ENCODE data around the gene HDC. TPM values are rescaled to one million over a fixed set of nuclear protein-coding genes. Genes with fewer than 3 reads are reported as not detected.

HDC gene
- polyA plus RNA-seq, 1 donor (not counting 4 experiments of a cell fraction or from before 2014, with no cell fraction given) = not detected

DNA sequence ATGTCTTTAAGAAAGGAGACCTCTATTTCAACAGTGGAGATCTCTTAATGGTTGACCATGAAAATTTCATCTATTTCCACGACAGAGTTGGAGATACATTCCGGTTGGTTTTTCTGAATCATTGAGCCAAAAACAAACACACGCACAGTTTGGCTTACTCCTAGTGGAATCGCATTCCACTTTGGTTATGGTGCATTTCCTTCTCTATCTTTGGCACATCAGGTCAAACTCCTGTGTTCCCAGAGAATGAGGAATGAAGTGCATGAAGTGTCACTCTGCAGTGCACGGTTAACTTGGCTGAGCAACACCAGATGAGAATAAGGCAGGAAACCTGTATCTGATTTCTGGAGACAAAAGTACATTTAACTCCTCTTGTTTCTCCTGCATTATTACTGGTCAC lies 38.5 kb downstream of the HDC start:
- H3K36me3 ChIP-seq (ENCODE audit: control insufficient read depth in 2 of 2, extremely low read depth in 1 of 2, insufficient read depth in 2 of 2, low read length in 2 of 2) = no peaks in the 10 kb centered on the region
- no peak overlapping the region for H2AFZ ChIP-seq (ENCODE audit: control insufficient read depth, low read length)

GRCh38 chr15:50225938-50226337 lies 39.6 kb downstream of the HDC start:
- no peak for FAIRE-seq

More for the DNA sequence above, 38.5 kb downstream of the HDC start:
- Histone ChIP-seq H3K27me3 (ENCODE audit: control insufficient read depth, extremely low read depth, insufficient read depth, low read length) (peaks cover 3% of the 10 kb centered on the region), H4K20me1 (ENCODE audit: control insufficient read depth, extremely low read depth, insufficient read depth, low read length) (no peaks in the 10 kb centered on the region), H3K9me1 (ENCODE audit: control insufficient read depth, extremely low read depth, insufficient read depth, low read length) (no peaks in the 10 kb centered on the region), H3K9ac (ENCODE audit: control insufficient read depth, extremely low read depth, insufficient read depth, low read length) (no peak overlapping the region), H3K9me3 (ENCODE audit: control insufficient read depth, low read depth, low read length) (no peaks in the 10 kb centered on the region), H3K4me1 (ENCODE audit: control insufficient read depth, extremely low read depth, insufficient read depth, low read length) (no peaks in the 10 kb centered on the region), H3K27ac (ENCODE audit: control insufficient read depth, insufficient read depth, low read length) (no peak overlapping the region), H3K79me2 (ENCODE audit: control insufficient read depth, insufficient read depth, low read length) (no peaks in the 10 kb centered on the region), H3K4me2 (ENCODE audit: control insufficient read depth, extremely low read depth, insufficient read depth, low read depth, low read length) (no peak overlapping the region), H3K4me3 (ENCODE audit: control insufficient read depth in 2 of 3, extremely low read depth in 1 of 3, insufficient read depth in 2 of 3, low read depth in 1 of 3, low read length in 3 of 3) (no peak overlapping the region)
- FAIRE-seq (no peak), DNase-seq (ENCODE audit: low read depth, low spot score) (no peak)
- dilution Hi-C loops (cut with MboI; ENCODE audit: extremely low pct_ligation_motif_present, low sequenced_read_pairs) = no loop called here
- no peak for TF ChIP-seq CTCF (optimal IDR thresholded peaks at IDR 0.05 in 1 of 3, IDR thresholded peaks at IDR 0.05 in 1 of 3, conservative IDR thresholded peaks at IDR 0.05 in 1 of 3; ENCODE audit: extremely low read depth in 1 of 3, insufficient read depth in 2 of 3, low read length in 3 of 3)
- no peak for TF ChIP-seq EZH2 (IDR thresholded peaks at IDR 0.05; ENCODE audit: low read length)

More at GRCh38 chr15:50225938-50226337, 39.6 kb downstream of the HDC start:
- no peak for DNase-seq (ENCODE audit: low read depth, low spot score)
- Histone ChIP-seq H3K9me1 (ENCODE audit: control insufficient read depth, extremely low read depth, insufficient read depth, low read length) (no peaks in the 10 kb centered on the region), H4K20me1 (ENCODE audit: control insufficient read depth, extremely low read depth, insufficient read depth, low read length) (no peaks in the 10 kb centered on the region), H3K27ac (ENCODE audit: control insufficient read depth, insufficient read depth, low read length) (no peak overlapping the region), H3K9me3 (ENCODE audit: control insufficient read depth, low read depth, low read length) (no peaks in the 10 kb centered on the region), H3K4me3 (ENCODE audit: control insufficient read depth in 2 of 3, extremely low read depth in 1 of 3, insufficient read depth in 2 of 3, low read depth in 1 of 3, low read length in 3 of 3) (no peak overlapping the region), H3K79me2 (ENCODE audit: control insufficient read depth, insufficient read depth, low read length) (no peaks in the 10 kb centered on the region), H3K36me3 (ENCODE audit: control insufficient read depth in 2 of 2, extremely low read depth in 1 of 2, insufficient read depth in 2 of 2, low read length in 2 of 2) (no peaks in the 10 kb centered on the region), H3K4me1 (ENCODE audit: control insufficient read depth, extremely low read depth, insufficient read depth, low read length) (no peaks in the 10 kb centered on the region), H3K27me3 (ENCODE audit: control insufficient read depth, extremely low read depth, insufficient read depth, low read length) (peaks cover 3% of the 10 kb centered on the region), H3K4me2 (ENCODE audit: control insufficient read depth, extremely low read depth, insufficient read depth, low read depth, low read length) (no peak overlapping the region), H2AFZ (ENCODE audit: control insufficient read depth, low read length) (no peak overlapping the region), H3K9ac (ENCODE audit: control insufficient read depth, extremely low read depth, insufficient read depth, low read length) (no peak overlapping the region)
- TF ChIP-seq EZH2 (IDR thresholded peaks at IDR 0.05; ENCODE audit: low read length) = no peak
- TF ChIP-seq CTCF (optimal IDR thresholded peaks at IDR 0.05 in 1 of 3, IDR thresholded peaks at IDR 0.05 in 1 of 3, conservative IDR thresholded peaks at IDR 0.05 in 1 of 3; ENCODE audit: extremely low read depth in 1 of 3, insufficient read depth in 2 of 3, low read length in 3 of 3) = no peak
- dilution Hi-C loops (cut with MboI; ENCODE audit: extremely low pct_ligation_motif_present, low sequenced_read_pairs) = no loop called here
